Keratinocyte (primary cell): ENCODE measurements around the gene COMMD9. TPM values are rescaled to one million over a fixed set of nuclear protein-coding genes. Genes with fewer than 3 reads are reported as not detected.

ENCODE experiments used
- DNase-seq: peaks from one replicate; pipeline ENCODE4 v3.0.0-alpha.2; 2011; ENCODE audit warnings: low read depth, missing footprints, low spot score
- FAIRE-seq: peaks from 2 replicates; lab custom pipeline; 2011; peaks lifted over from hg19 to GRCh38; lab: Jason Lieb, UNC
- H2AFZ ChIP-seq: 2 replicates; pipeline ENCODE4 v1.6.0; 2012; ENCODE audit warnings: low read length, control low read depth, inconsistent platforms; ENCODE audit not compliant: control insufficient read depth
- H3K27ac ChIP-seq: 2 replicates; pipeline ENCODE4 v1.5.1; 2011; ENCODE audit warnings: low read length; ENCODE audit not compliant: control insufficient read depth, insufficient read depth
- H3K27me3 ChIP-seq: 3 replicates; pipeline ENCODE4 v1.6.0; 2011; ENCODE audit warnings: low read length; ENCODE audit not compliant: control insufficient read depth, insufficient read depth; ENCODE audit errors: extremely low read depth
- H3K36me3 ChIP-seq, 2 experiments: 2 replicates in 1 of 2; 3 replicates in 1 of 2; pipeline ENCODE4 v1.5.1; 2011; ENCODE audit warnings: low read length in 2 of 2, mild to moderate bottlenecking in 1 of 2; ENCODE audit not compliant: control insufficient read depth in 2 of 2, insufficient read depth in 2 of 2; ENCODE audit errors: extremely low read depth in 1 of 2
- H3K4me1 ChIP-seq: 3 replicates; pipeline ENCODE4 v1.5.1; 2011; ENCODE audit warnings: low read length; ENCODE audit not compliant: control insufficient read depth, insufficient read depth; ENCODE audit errors: extremely low read depth
- H3K4me2 ChIP-seq: 3 replicates; pipeline ENCODE4 v1.6.0; 2011; ENCODE audit warnings: low read depth, low read length; ENCODE audit not compliant: control insufficient read depth, insufficient read depth; ENCODE audit errors: extremely low read depth
- H3K4me3 ChIP-seq, 3 experiments: fragments of 200-600 bp in 1 of 3; sonication (generic) in 1 of 3; 2 replicates in 2 of 3; 3 replicates in 1 of 3; pipeline ENCODE4 v1.5.1; 2011 to 2016; ENCODE audit warnings: low read length in 3 of 3, mild to moderate bottlenecking in 3 of 3, control low read depth in 2 of 3, inconsistent platforms in 1 of 3, low read depth in 1 of 3, mixed read lengths in 1 of 3, mixed run types in 1 of 3, moderate library complexity in 1 of 3; ENCODE audit not compliant: control insufficient read depth in 2 of 3, insufficient read depth in 2 of 3; ENCODE audit errors: extremely low read depth in 1 of 3
- H3K79me2 ChIP-seq: 2 replicates; pipeline ENCODE4 v1.6.0; 2012; ENCODE audit warnings: low read length; ENCODE audit not compliant: control insufficient read depth, insufficient read depth
- H3K9ac ChIP-seq: 3 replicates; pipeline ENCODE4 v1.6.0; 2011; ENCODE audit warnings: low read length; ENCODE audit not compliant: control insufficient read depth, insufficient read depth; ENCODE audit errors: extremely low read depth
- H3K9me1 ChIP-seq: 3 replicates; pipeline ENCODE4 v1.6.0; 2011; ENCODE audit warnings: low read length; ENCODE audit not compliant: control insufficient read depth, insufficient read depth; ENCODE audit errors: extremely low read depth
- H3K9me3 ChIP-seq: 2 replicates; pipeline ENCODE4 v1.5.1; 2012; ENCODE audit warnings: low read depth, low read length; ENCODE audit not compliant: control insufficient read depth
- H4K20me1 ChIP-seq: 3 replicates; pipeline ENCODE4 v1.6.0; 2011; ENCODE audit warnings: low read length; ENCODE audit not compliant: control insufficient read depth, insufficient read depth; ENCODE audit errors: extremely low read depth
- CTCF ChIP-seq, 3 experiments: IDR thresholded peaks in 1 of 3; conservative IDR thresholded peaks in 1 of 3; optimal IDR thresholded peaks in 1 of 3; 2 replicates in 2 of 3; 3 replicates in 1 of 3; pipeline versions ENCODE3 to v1.5.1; 2011; ENCODE audit warnings: low read length in 3 of 3, mild to moderate bottlenecking in 3 of 3, moderate library complexity in 2 of 3, control low read depth in 1 of 3, inconsistent platforms in 1 of 3; ENCODE audit not compliant: insufficient read depth in 2 of 3; ENCODE audit errors: extremely low read depth in 1 of 3
- EZH2 ChIP-seq: IDR thresholded peaks from one replicate; pipeline ENCODE4 v1.6.1; 2012; ENCODE audit warnings: inconsistent platforms, mild to moderate bottlenecking, low read length, moderate library complexity
- dilution Hi-C: fragments of 300-500 bp; cut with MboI; formaldehyde crosslinking; loops from one replicate; pipeline ENCODE4 v1.7.0; 2020; ENCODE audit warnings: low sequenced_read_pairs; ENCODE audit not compliant: extremely low pct_ligation_motif_present
- polyA plus RNA-seq, 5 experiments: library from polyadenylated mRNA; depleted of rRNA in 3 of 5; stranded (reverse) in 3 of 5; stranded (forward) in 1 of 5; unstranded in 1 of 5; fragments of >200 nt; gene quantifications; 1 replicate in 1 of 5; 2 replicates in 3 of 5; 3 replicates in 1 of 5; pipeline versions ENCODE4 v1.2.1 to v1.2.3, GENCODE V29; 2011 to 2012; ENCODE audit warnings: missing spikeins in 2 of 5, low read depth in 1 of 5, low replicate concordance in 1 of 5

The COMMD9 gene
- polyA plus RNA-seq, 1 donor (not counting 4 experiments of a cell fraction or from before 2014, with no cell fraction given) = 52.6 TPM

GRCh38 chr11:36238881-36239280 is 50.3 kb downstream of the COMMD9 start:
- no peak overlapping the region for H3K27ac ChIP-seq
- dilution Hi-C loops = no loop called here
- no peak for TF ChIP-seq CTCF (optimal IDR thresholded peaks at IDR 0.05 in 1 of 3, IDR thresholded peaks at IDR 0.05 in 1 of 3, conservative IDR thresholded peaks at IDR 0.05 in 1 of 3; ENCODE audit: extremely low read depth in 1 of 3, insufficient read depth in 2 of 3, low read length in 3 of 3)
- no peak for TF ChIP-seq EZH2
- no peaks in the 10 kb centered on the region for H3K9me1 ChIP-seq
- H3K27me3 ChIP-seq = no peaks in the 10 kb centered on the region
- no peaks in the 10 kb centered on the region for H3K9me3 ChIP-seq
- H4K20me1 ChIP-seq = no peaks in the 10 kb centered on the region
- DNase-seq = no peak
- FAIRE-seq = no peak
- no peak overlapping the region for H3K4me2 ChIP-seq
- peaks cover 3% of the 10 kb centered on the region for H3K4me1 ChIP-seq
- H3K9ac ChIP-seq = no peak overlapping the region
- H3K4me3 ChIP-seq = no peak overlapping the region
- no peak overlapping the region for H2AFZ ChIP-seq
- peaks cover 0 to 3% of the 10 kb centered on the region in 2 experiments for H3K36me3 ChIP-seq
- H3K79me2 ChIP-seq = no peaks in the 10 kb centered on the region

- no peaks in the 10 kb centered on the region for H3K79me2 ChIP-seq
- H3K36me3 ChIP-seq = peaks cover 0 to 3% of the 10 kb centered on the region in 2 experiments
- FAIRE-seq = no peak
- TF ChIP-seq EZH2 = no peak
- H3K4me3 ChIP-seq = no peak overlapping the region
- H3K9ac ChIP-seq = no peak overlapping the region
- no peaks in the 10 kb centered on the region for H3K9me1 ChIP-seq
- no peaks in the 10 kb centered on the region for H3K9me3 ChIP-seq
- no peak overlapping the region for H2AFZ ChIP-seq
- H3K27me3 ChIP-seq = no peaks in the 10 kb centered on the region
- no peak overlapping the region for H3K27ac ChIP-seq
- DNase-seq = no peak
- no peaks in the 10 kb centered on the region for H4K20me1 ChIP-seq
- H3K4me1 ChIP-seq = peaks cover 3% of the 10 kb centered on the region
- dilution Hi-C loops = no loop called here
- no peak overlapping the region for H3K4me2 ChIP-seq
Measured at GRCh38 chr11:36238036-36238631, 51.1 kb downstream of the COMMD9 start.

GRCh38 chr11:36237391-36237790 is 51.8 kb downstream of the COMMD9 start:
- H3K27me3 ChIP-seq = no peaks in the 10 kb centered on the region
- no peaks in the 10 kb centered on the region for H4K20me1 ChIP-seq
- no peak overlapping the region for H3K27ac ChIP-seq
- H3K36me3 ChIP-seq = peaks cover 0 to 3% of the 10 kb centered on the region in 2 experiments
- H3K9me1 ChIP-seq = no peaks in the 10 kb centered on the region
- H2AFZ ChIP-seq = no peak overlapping the region
- DNase-seq = no peak
- H3K4me2 ChIP-seq = no peak overlapping the region
- no peak overlapping the region for H3K9ac ChIP-seq
- no peak for FAIRE-seq
- H3K79me2 ChIP-seq = no peaks in the 10 kb centered on the region
- TF ChIP-seq EZH2 (no peak), CTCF (optimal IDR thresholded peaks at IDR 0.05 in 1 of 3, IDR thresholded peaks at IDR 0.05 in 1 of 3, conservative IDR thresholded peaks at IDR 0.05 in 1 of 3; ENCODE audit: extremely low read depth in 1 of 3, insufficient read depth in 2 of 3, low read length in 3 of 3) (no peak)
- peaks cover 3% of the 10 kb centered on the region for H3K4me1 ChIP-seq
- no peaks in the 10 kb centered on the region for H3K9me3 ChIP-seq
- dilution Hi-C loops = no loop called here
- H3K4me3 ChIP-seq = no peak overlapping the region
